Adrenal gland (tissue), 5 donors: ENCODE data around the gene LYPD5.

ENCODE experiments used
- CTCF ChIP-seq, 6 experiments: fragments of 450-650 bp in 4 of 6; fragments of 200-600 bp in 2 of 6; sonication (generic) in 1 of 6; IDR thresholded peaks; 1 replicate in 5 of 6; 2 replicates in 1 of 6; pipeline versions ENCODE4 v1.5.1 to v1.8.0; 2016 to 2021; ENCODE audit warnings: antibody characterized with exemption in 6 of 6, mild to moderate bottlenecking in 2 of 6, moderate library complexity in 1 of 6
- POLR2A ChIP-seq, 2 donors: fragments of 450-650 bp; IDR thresholded peaks; one replicate each; pipeline ENCODE4 v1.6.1; 2017; ENCODE audit warnings: antibody characterized with exemption in 2 of 2, mild to moderate bottlenecking in 2 of 2, moderate library complexity in 1 of 2
- donor health status: DM: no; HTN: no; CAD: no.

GRCh38 chr19:43773725-43774102 lies 28.5 kb downstream of the LYPD5 start:
- no peak for TF ChIP-seq CTCF (IDR thresholded peaks at IDR 0.05)
- no peak for TF ChIP-seq POLR2A (IDR thresholded peaks at IDR 0.05)
